ENCODE measurements around the gene C17orf114.

The C17orf114 gene

DNA sequence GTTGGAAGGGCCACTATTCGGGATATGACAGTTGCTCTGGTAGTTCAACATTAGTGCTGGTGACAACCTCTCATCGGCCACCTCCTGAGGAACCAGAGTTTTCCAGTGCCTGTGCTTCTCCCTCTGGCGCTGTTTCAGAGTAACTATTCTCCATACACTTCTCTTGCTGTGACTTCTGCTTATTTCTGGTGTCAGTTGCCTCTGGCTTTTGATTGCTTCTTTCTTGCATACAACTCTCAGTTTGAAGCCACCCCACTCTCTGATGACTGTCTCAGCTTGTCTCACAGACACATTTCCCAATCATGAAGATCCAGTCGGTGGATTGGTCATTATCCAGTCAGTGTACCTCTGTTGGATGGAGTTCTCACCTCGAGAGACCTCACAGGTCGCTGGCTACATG is 33.8 kb downstream of the C17orf114 start:
- H3K4me1 ChIP-seq (ENCODE audit: insufficient read depth, low read length): no peaks in the 10 kb centered on the region
- Mint-ChIP-seq H3K36me3 (ENCODE audit: low read depth, unreplicated experiment) (no peaks in the 10 kb centered on the region), H3K4me1 (ENCODE audit: low read depth, unreplicated experiment) (no peaks in the 10 kb centered on the region), H3K27me3 (ENCODE audit: low read depth, unreplicated experiment) (peaks cover 33% of the 10 kb centered on the region), H3K9me3 (ENCODE audit: unreplicated experiment) (no peaks in the 10 kb centered on the region), H3K27ac (ENCODE audit: unreplicated experiment) (no peak overlapping the region), H3K4me3 (ENCODE audit: unreplicated experiment) (no peak overlapping the region)
- no peak overlapping the region for H3K27ac ChIP-seq (ENCODE audit: low read depth, low read length)
- no peak for FAIRE-seq
- no peak overlapping the region for H2AFZ ChIP-seq (ENCODE audit: low read depth, low read length)
- H4K20me1 ChIP-seq (ENCODE audit: insufficient read depth, low read length): no peaks in the 10 kb centered on the region
- H3K9me3 ChIP-seq (ENCODE audit: insufficient read depth, low read depth, low read length): no peaks in the 10 kb centered on the region
- no peak for TF ChIP-seq EZH2 (IDR thresholded peaks at IDR 0.05; ENCODE audit: insufficient read depth, low read length)
- TF ChIP-seq, protein P1, sequence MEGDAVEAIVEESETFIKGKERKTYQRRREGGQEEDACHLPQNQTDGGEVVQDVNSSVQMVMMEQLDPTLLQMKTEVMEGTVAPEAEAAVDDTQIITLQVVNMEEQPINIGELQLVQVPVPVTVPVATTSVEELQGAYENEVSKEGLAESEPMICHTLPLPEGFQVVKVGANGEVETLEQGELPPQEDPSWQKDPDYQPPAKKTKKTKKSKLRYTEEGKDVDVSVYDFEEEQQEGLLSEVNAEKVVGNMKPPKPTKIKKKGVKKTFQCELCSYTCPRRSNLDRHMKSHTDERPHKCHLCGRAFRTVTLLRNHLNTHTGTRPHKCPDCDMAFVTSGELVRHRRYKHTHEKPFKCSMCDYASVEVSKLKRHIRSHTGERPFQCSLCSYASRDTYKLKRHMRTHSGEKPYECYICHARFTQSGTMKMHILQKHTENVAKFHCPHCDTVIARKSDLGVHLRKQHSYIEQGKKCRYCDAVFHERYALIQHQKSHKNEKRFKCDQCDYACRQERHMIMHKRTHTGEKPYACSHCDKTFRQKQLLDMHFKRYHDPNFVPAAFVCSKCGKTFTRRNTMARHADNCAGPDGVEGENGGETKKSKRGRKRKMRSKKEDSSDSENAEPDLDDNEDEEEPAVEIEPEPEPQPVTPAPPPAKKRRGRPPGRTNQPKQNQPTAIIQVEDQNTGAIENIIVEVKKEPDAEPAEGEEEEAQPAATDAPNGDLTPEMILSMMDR (IDR thresholded peaks at IDR 0.05; ENCODE audit: insufficient read depth, low read depth, low read length): no peak
- no peak overlapping the region for H3K4me3 ChIP-seq (ENCODE audit: insufficient read depth, low read depth, low read length)
- H3K9ac ChIP-seq (ENCODE audit: low read length): no peak overlapping the region
- H3K36me3 ChIP-seq (ENCODE audit: insufficient read depth, low read length): no peaks in the 10 kb centered on the region
- H3K79me2 ChIP-seq (ENCODE audit: insufficient read depth, low read length): no peaks in the 10 kb centered on the region
- H3K4me2 ChIP-seq (ENCODE audit: low read length): no peak overlapping the region
- no peak for DNase-seq (ENCODE audit: low read depth)
- H3K27me3 ChIP-seq (ENCODE audit: insufficient read depth, low read length): peaks cover 11% of the 10 kb centered on the region

DNA sequence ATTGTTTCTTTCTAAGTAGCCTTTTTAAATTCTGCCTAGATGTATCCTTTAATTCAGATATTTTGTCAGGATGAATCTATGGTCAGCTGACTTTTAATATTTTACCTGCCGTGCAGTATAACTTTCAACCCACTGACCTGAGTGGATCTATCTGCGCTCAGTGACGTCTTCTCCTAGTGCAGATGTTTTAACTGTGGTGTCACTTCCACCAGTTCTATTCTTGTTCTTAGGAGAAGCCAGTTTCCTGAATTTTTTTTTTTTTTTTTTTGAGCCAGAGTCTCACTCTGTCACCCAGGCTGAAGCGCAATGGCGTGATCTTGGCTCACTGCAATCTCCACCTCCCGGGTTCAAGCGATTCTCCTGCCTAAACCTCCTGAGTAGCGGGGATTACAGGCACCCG is 35.4 kb downstream of the C17orf114 start:
- Mint-ChIP-seq H3K27ac (ENCODE audit: unreplicated experiment) (no peak overlapping the region), H3K4me3 (ENCODE audit: unreplicated experiment) (no peak overlapping the region), H3K36me3 (ENCODE audit: low read depth, unreplicated experiment) (no peaks in the 10 kb centered on the region), H3K9me3 (ENCODE audit: unreplicated experiment) (no peaks in the 10 kb centered on the region), H3K27me3 (ENCODE audit: low read depth, unreplicated experiment) (peaks cover 21% of the 10 kb centered on the region), H3K4me1 (ENCODE audit: low read depth, unreplicated experiment) (no peaks in the 10 kb centered on the region)
- peaks cover 8% of the 10 kb centered on the region for H3K27me3 ChIP-seq (ENCODE audit: insufficient read depth, low read length)
- H3K4me2 ChIP-seq (ENCODE audit: low read length): no peak overlapping the region
- H3K36me3 ChIP-seq (ENCODE audit: insufficient read depth, low read length): no peaks in the 10 kb centered on the region
- TF ChIP-seq, protein P1 (IDR thresholded peaks at IDR 0.05; ENCODE audit: insufficient read depth, low read depth, low read length): no peak
- no peak for TF ChIP-seq EZH2 (IDR thresholded peaks at IDR 0.05; ENCODE audit: insufficient read depth, low read length)
- no peaks in the 10 kb centered on the region for H4K20me1 ChIP-seq (ENCODE audit: insufficient read depth, low read length)
- H3K4me3 ChIP-seq (ENCODE audit: insufficient read depth, low read depth, low read length): no peak overlapping the region
- H3K79me2 ChIP-seq (ENCODE audit: insufficient read depth, low read length): no peaks in the 10 kb centered on the region
- no peak for DNase-seq (ENCODE audit: low read depth)
- no peak for FAIRE-seq
- H2AFZ ChIP-seq (ENCODE audit: low read depth, low read length): no peak overlapping the region
- H3K9ac ChIP-seq (ENCODE audit: low read length): no peak overlapping the region
- no peak overlapping the region for H3K27ac ChIP-seq (ENCODE audit: low read depth, low read length)
- no peaks in the 10 kb centered on the region for H3K9me3 ChIP-seq (ENCODE audit: insufficient read depth, low read depth, low read length)
- H3K4me1 ChIP-seq (ENCODE audit: insufficient read depth, low read length): no peaks in the 10 kb centered on the region

DNA sequence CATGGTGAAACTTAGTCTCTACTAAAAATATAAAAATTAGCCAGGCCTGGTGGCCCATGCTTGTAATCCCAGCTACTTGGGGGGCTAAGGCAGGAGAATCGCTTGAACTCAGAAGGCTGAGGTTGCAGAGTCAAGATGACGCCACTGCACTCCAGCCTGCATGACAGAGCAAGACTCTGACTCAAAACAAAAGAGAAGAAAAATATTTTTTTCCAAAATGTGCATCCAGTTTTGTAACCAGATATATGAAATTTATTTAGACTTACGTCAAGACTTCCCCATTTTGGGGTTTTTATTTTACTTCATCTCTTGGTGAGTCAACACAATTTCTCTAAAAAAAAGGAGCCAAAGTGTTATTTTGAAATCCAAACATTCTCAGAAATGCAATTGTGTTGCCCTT is 35.9 kb downstream of the C17orf114 start:
- TF ChIP-seq EZH2 (IDR thresholded peaks at IDR 0.05; ENCODE audit: insufficient read depth, low read length): no peak
- TF ChIP-seq, protein P1 (IDR thresholded peaks at IDR 0.05; ENCODE audit: insufficient read depth, low read depth, low read length): no peak
- Histone ChIP-seq H3K4me1 (ENCODE audit: insufficient read depth, low read length) (no peaks in the 10 kb centered on the region), H3K27me3 (ENCODE audit: insufficient read depth, low read length) (peaks cover 5% of the 10 kb centered on the region), H3K27ac (ENCODE audit: low read depth, low read length) (no peak overlapping the region), H3K36me3 (ENCODE audit: insufficient read depth, low read length) (no peaks in the 10 kb centered on the region), H3K79me2 (ENCODE audit: insufficient read depth, low read length) (no peaks in the 10 kb centered on the region), H4K20me1 (ENCODE audit: insufficient read depth, low read length) (no peaks in the 10 kb centered on the region), H2AFZ (ENCODE audit: low read depth, low read length) (no peak overlapping the region), H3K4me2 (ENCODE audit: low read length) (no peak overlapping the region), H3K9me3 (ENCODE audit: insufficient read depth, low read depth, low read length) (no peaks in the 10 kb centered on the region), H3K9ac (ENCODE audit: low read length) (no peak overlapping the region), H3K4me3 (ENCODE audit: insufficient read depth, low read depth, low read length) (no peak overlapping the region)
- DNase-seq (ENCODE audit: low read depth) (no peak), FAIRE-seq (no peak)
- no peaks in the 10 kb centered on the region for H3K4me1 Mint-ChIP-seq (ENCODE audit: low read depth, unreplicated experiment)
- no peak overlapping the region for H3K4me3 Mint-ChIP-seq (ENCODE audit: unreplicated experiment)
- H3K9me3 Mint-ChIP-seq (ENCODE audit: unreplicated experiment): no peaks in the 10 kb centered on the region
- no peak overlapping the region for H3K27ac Mint-ChIP-seq (ENCODE audit: unreplicated experiment)
- H3K27me3 Mint-ChIP-seq (ENCODE audit: low read depth, unreplicated experiment): peaks cover 17% of the 10 kb centered on the region
- no peaks in the 10 kb centered on the region for H3K36me3 Mint-ChIP-seq (ENCODE audit: low read depth, unreplicated experiment)

Data from astrocyte (in vitro differentiated cells and primary cell).